ENCODE results near the gene UMPS. TPM values are rescaled to one million over a fixed set of nuclear protein-coding genes. Genes with fewer than 3 reads are reported as not detected.
"Not testable (repeated sequence)": the region's sequence is repeated elsewhere in the genome, so short reads cannot be mapped to it uniquely, and the experiment has no call there.

Gene UMPS
- total and polyA plus RNA-seq, 2 donors (not counting 1 experiment from before 2014, with no cell fraction given) = 6.6 to 21.4 TPM

DNA sequence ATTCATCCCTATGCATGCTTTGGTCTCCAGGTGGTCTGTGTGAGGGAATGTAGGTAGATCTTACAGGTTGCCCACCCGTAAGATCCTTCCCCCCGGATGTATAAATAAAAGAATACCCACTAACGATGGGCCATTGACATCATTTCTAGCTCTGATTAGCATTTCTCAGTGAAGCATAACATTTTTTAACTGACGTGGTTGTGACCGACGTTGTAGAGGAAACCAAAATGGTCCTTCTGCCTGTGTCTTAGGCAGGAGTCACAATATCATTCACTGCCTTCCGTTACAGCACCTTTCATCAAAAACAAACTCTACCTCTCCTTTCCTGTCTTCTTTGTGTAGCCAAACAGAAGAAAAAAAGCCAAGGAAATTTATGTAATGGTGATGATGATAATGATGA lies 27.3 kb upstream of the UMPS start:
- ChIA-PET POLR2A (no interaction called here), CTCF (no interaction called here)
- TF ChIP-seq EZH2 (IDR thresholded peaks at IDR 0.05; ENCODE audit: borderline replicate concordance, insufficient read depth, low read depth, low read length, poor library complexity, severe bottlenecking) = no peak
- Histone ChIP-seq H3K79me2 (ENCODE audit: control insufficient read depth, insufficient read depth, low read length) (no peaks in the 10 kb centered on the region), H3K36me3 (replicated peaks in 1 of 2; ENCODE audit: control extremely low read depth in 1 of 2, control insufficient read depth in 1 of 2, extremely low read depth in 1 of 2, insufficient read depth in 2 of 2, low read length in 1 of 2) (no peaks in the 10 kb centered on the region), H3K4me3 (ENCODE audit: control extremely low read depth in 1 of 5, extremely low read depth in 1 of 5, insufficient read depth in 1 of 5, low read depth in 2 of 5, low read length in 4 of 5) (no peak overlapping the region), H4K20me1 (ENCODE audit: control insufficient read depth, insufficient read depth, low read length, poor library complexity, severe bottlenecking) (no peaks in the 10 kb centered on the region), H3K4me1 (ENCODE audit: control insufficient read depth in 2 of 2, insufficient read depth in 2 of 2, low read length in 2 of 2) (no peaks in the 10 kb centered on the region), H2AFZ (ENCODE audit: insufficient read depth, low read depth, low read length, poor library complexity, severe bottlenecking) (no peak overlapping the region), H3K4me2 (replicated peaks; ENCODE audit: low read depth, low read length, poor library complexity, severe bottlenecking) (no peak overlapping the region), H3K27me3 (replicated peaks in 1 of 4; ENCODE audit: control extremely low read depth in 1 of 4, control insufficient read depth in 3 of 4, insufficient read depth in 4 of 4, low read length in 3 of 4) (peaks cover 0 to 27% (median 6%) of the 10 kb centered on the region in 4 experiments), H3K27ac (ENCODE audit: low read length in 2 of 2) (no peak overlapping the region), H3K9me3 (ENCODE audit: control extremely low read depth in 1 of 3, control insufficient read depth in 2 of 3, insufficient read depth in 1 of 3, low read length in 2 of 3) (peaks cover 0 to 4% (median 0%) of the 10 kb centered on the region in 3 donors), H3K9ac (ENCODE audit: low read length) (no peak overlapping the region)
- intact Hi-C loops (cut with micrococcal nuclease) = no loop called here
- H3K4me1 Mint-ChIP-seq = no peaks in the 10 kb centered on the region
- ATAC-seq (ENCODE audit: low read depth) = no peak
- H3K27ac Mint-ChIP-seq = no peak overlapping the region
- no peak for DNase-seq
- peaks cover 46% of the 10 kb centered on the region for H3K27me3 Mint-ChIP-seq
- WGBS (ENCODE audit: insufficient coverage) = 37% methylated on average over 2 of the region's 7 CpGs
- no peaks in the 10 kb centered on the region for H3K9me3 Mint-ChIP-seq (ENCODE audit: insufficient read depth)
- H3K4me3 Mint-ChIP-seq = no peak overlapping the region

DNA sequence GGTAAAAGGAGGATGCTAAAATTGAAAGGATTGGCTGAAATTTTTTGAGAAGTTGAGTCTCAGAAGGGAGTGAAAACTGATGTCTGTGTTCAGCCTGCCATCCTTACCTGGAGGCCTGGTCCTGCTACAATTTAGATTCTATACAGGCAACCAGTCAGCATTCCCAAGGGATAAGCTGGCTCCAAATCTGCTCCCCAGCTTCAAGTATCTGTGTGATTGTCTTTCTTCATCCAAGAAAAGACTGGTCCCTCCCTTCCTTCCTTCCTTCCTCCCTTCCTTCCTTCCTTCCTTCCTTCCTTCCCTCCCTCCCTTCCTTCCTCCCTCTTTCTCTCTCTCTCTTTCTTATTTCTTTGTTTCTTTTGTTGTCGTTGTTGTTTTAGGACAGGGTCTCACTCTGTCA lies 24.7 kb upstream of the UMPS start:
- H3K27ac ChIP-seq (ENCODE audit: low read length in 2 of 2) = no peak overlapping the region
- H3K9me3 ChIP-seq (ENCODE audit: control extremely low read depth in 1 of 3, control insufficient read depth in 2 of 3, insufficient read depth in 1 of 3, low read length in 2 of 3) = peaks cover 0 to 4% (median 0%) of the 10 kb centered on the region in 3 donors
- no peak for DNase-seq
- no peaks in the 10 kb centered on the region for H3K36me3 ChIP-seq (replicated peaks in 1 of 2; ENCODE audit: control extremely low read depth in 1 of 2, control insufficient read depth in 1 of 2, extremely low read depth in 1 of 2, insufficient read depth in 2 of 2, low read length in 1 of 2)
- intact Hi-C loops (cut with micrococcal nuclease) = no loop called here
- H3K27me3 ChIP-seq (replicated peaks in 1 of 4; ENCODE audit: control extremely low read depth in 1 of 4, control insufficient read depth in 3 of 4, insufficient read depth in 4 of 4, low read length in 3 of 4) = peaks cover 0 to 28% (median 11%) of the 10 kb centered on the region in 4 experiments
- TF ChIP-seq, protein P1, sequence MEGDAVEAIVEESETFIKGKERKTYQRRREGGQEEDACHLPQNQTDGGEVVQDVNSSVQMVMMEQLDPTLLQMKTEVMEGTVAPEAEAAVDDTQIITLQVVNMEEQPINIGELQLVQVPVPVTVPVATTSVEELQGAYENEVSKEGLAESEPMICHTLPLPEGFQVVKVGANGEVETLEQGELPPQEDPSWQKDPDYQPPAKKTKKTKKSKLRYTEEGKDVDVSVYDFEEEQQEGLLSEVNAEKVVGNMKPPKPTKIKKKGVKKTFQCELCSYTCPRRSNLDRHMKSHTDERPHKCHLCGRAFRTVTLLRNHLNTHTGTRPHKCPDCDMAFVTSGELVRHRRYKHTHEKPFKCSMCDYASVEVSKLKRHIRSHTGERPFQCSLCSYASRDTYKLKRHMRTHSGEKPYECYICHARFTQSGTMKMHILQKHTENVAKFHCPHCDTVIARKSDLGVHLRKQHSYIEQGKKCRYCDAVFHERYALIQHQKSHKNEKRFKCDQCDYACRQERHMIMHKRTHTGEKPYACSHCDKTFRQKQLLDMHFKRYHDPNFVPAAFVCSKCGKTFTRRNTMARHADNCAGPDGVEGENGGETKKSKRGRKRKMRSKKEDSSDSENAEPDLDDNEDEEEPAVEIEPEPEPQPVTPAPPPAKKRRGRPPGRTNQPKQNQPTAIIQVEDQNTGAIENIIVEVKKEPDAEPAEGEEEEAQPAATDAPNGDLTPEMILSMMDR (IDR thresholded peaks at IDR 0.05) = no peak
- TF ChIP-seq EZH2 (IDR thresholded peaks at IDR 0.05; ENCODE audit: borderline replicate concordance, insufficient read depth, low read depth, low read length, poor library complexity, severe bottlenecking) = no peak
- no peak overlapping the region for H3K9ac ChIP-seq (ENCODE audit: low read length)
- H4K20me1 ChIP-seq (ENCODE audit: control insufficient read depth, insufficient read depth, low read length, poor library complexity, severe bottlenecking) = no peaks in the 10 kb centered on the region
- Mint-ChIP-seq H3K4me3 (no peak overlapping the region), H3K27me3 (peaks cover 54% of the 10 kb centered on the region), H3K27ac (no peak overlapping the region), H3K9me3 (ENCODE audit: insufficient read depth) (no peaks in the 10 kb centered on the region), H3K4me1 (no peaks in the 10 kb centered on the region)
- ATAC-seq (ENCODE audit: low read depth) = no peak
- ChIA-PET CTCF (interaction anchor here (1.2 kb wide), 1 partner anchor 17 kb away, joined by 4 read pairs; no protein-coding TSS in a partner anchor), POLR2A (no interaction called here)
- WGBS (ENCODE audit: insufficient coverage) = no CpG with 5 or more reads among the region's 1 CpG
- no peaks in the 10 kb centered on the region for H3K4me1 ChIP-seq (ENCODE audit: control insufficient read depth in 2 of 2, insufficient read depth in 2 of 2, low read length in 2 of 2)
- no peak overlapping the region for H3K4me2 ChIP-seq (replicated peaks; ENCODE audit: low read depth, low read length, poor library complexity, severe bottlenecking)
- no peak overlapping the region for H2AFZ ChIP-seq (ENCODE audit: insufficient read depth, low read depth, low read length, poor library complexity, severe bottlenecking)
- no peaks in the 10 kb centered on the region for H3K79me2 ChIP-seq (ENCODE audit: control insufficient read depth, insufficient read depth, low read length)
- no peak overlapping the region for H3K4me3 ChIP-seq (ENCODE audit: control extremely low read depth in 1 of 5, extremely low read depth in 1 of 5, insufficient read depth in 1 of 5, low read depth in 2 of 5, low read length in 4 of 5)

DNA sequence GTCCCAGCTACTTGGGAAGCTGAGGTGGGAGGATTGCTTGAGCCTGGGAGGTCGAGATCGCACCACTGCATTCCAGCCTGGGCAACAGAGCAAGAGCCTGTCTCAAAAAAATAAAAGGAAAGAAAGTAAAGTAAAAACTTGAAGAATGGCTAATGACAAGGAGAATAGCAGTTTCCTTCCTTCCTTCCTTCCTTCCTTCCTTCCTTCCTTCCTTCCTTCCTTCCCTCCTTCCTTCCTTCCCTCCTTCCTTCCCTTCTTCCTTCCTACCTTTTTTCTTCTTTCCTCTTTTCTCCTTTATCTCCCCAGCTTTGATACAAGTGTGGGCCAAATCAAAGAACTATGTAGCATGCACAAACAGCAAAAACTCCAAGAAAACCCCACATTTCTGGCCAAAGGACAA lies 23.0 kb upstream of the UMPS start:
- WGBS (ENCODE audit: insufficient coverage) = 100% methylated on average over 2 of the region's 2 CpGs
- CTCF ChIA-PET; H3K4me3 Mint-ChIP-seq; H3K9me3 ChIP-seq (ENCODE audit: control extremely low read depth in 1 of 3, control insufficient read depth in 2 of 3, insufficient read depth in 1 of 3, low read length in 2 of 3); POLR2A ChIA-PET; ATAC-seq (ENCODE audit: low read depth); intact Hi-C loops (cut with micrococcal nuclease); H2AFZ ChIP-seq (ENCODE audit: insufficient read depth, low read depth, low read length, poor library complexity, severe bottlenecking); H3K9me3 Mint-ChIP-seq (ENCODE audit: insufficient read depth); H3K9ac ChIP-seq (ENCODE audit: low read length); H3K4me3 ChIP-seq (ENCODE audit: control extremely low read depth in 1 of 5, extremely low read depth in 1 of 5, insufficient read depth in 1 of 5, low read depth in 2 of 5, low read length in 4 of 5); H3K36me3 ChIP-seq (replicated peaks in 1 of 2; ENCODE audit: control extremely low read depth in 1 of 2, control insufficient read depth in 1 of 2, extremely low read depth in 1 of 2, insufficient read depth in 2 of 2, low read length in 1 of 2); H3K27ac ChIP-seq (ENCODE audit: low read length in 2 of 2); H3K4me1 ChIP-seq (ENCODE audit: control insufficient read depth in 2 of 2, insufficient read depth in 2 of 2, low read length in 2 of 2); H3K4me1 Mint-ChIP-seq; H3K79me2 ChIP-seq (ENCODE audit: control insufficient read depth, insufficient read depth, low read length); H3K4me2 ChIP-seq (replicated peaks; ENCODE audit: low read depth, low read length, poor library complexity, severe bottlenecking); H4K20me1 ChIP-seq (ENCODE audit: control insufficient read depth, insufficient read depth, low read length, poor library complexity, severe bottlenecking); H3K27ac Mint-ChIP-seq; DNase-seq: not testable (repeated sequence)
- H3K27me3 ChIP-seq (replicated peaks in 1 of 4; ENCODE audit: control extremely low read depth in 1 of 4, control insufficient read depth in 3 of 4, insufficient read depth in 4 of 4, low read length in 3 of 4) = peaks cover 0 to 30% (median 16%) of the 10 kb centered on the region in 4 experiments
- peaks cover 49% of the 10 kb centered on the region for H3K27me3 Mint-ChIP-seq
